GM08714 (cell line): ENCODE measurements around the gene MATR3.
"Not testable (repeated sequence)": the region's sequence is repeated elsewhere in the genome, so short reads cannot be mapped to it uniquely, and the experiment has no call there.

Experiments
- H3K4me3 ChIP-seq: fragments of 200-500 bp; sonication (Bioruptor generic); 2 replicates; pipeline ENCODE4 v1.5.1; 2014; ENCODE audit warnings: mild to moderate bottlenecking, low read length, inconsistent platforms
- ZNF274 ChIP-seq: IDR thresholded peaks from 2 replicates; pipeline ENCODE4 v1.6.1; 2012; ENCODE audit warnings: mild to moderate bottlenecking, low read depth, low read length

The MATR3 gene

GRCh38 chr5:139299486-139299885 lies 5.9 kb downstream of the MATR3 start:
- no peak for TF ChIP-seq ZNF274
- H3K4me3 ChIP-seq: no peak overlapping the region

DNA sequence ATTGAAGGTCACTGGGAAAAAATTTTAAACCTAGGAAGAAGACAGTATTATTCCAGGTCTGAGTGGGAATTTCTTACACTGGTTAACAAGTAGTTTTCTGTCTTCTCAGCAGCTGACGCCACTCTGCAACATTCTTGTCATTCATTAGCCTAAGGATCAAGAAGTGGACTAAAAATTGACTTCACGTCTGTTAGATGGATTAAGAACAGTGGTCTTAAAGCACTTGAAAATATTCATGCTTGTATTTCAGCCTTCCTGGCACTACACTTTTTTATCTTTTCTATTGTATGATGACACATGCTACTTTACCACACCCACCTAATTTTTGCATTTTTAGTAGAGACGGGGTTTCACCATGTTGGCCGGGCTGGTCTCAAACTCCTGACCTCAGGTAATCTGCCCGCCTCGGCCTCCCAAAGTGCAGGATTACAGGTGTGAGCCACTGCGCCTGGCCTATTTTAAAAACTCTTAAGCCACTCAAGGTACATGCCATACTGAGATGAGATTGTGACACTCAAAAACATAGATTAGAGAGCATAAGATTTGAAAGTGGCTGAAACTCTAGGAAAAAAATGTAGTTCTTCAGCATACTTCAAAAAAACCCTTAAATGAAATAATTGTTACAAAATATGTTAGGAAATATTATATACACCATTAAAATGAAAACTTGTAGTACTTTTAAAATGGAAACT lies 8.4 kb downstream of the MATR3 start:
- no peak for TF ChIP-seq ZNF274
- no peak overlapping the region for H3K4me3 ChIP-seq

DNA sequence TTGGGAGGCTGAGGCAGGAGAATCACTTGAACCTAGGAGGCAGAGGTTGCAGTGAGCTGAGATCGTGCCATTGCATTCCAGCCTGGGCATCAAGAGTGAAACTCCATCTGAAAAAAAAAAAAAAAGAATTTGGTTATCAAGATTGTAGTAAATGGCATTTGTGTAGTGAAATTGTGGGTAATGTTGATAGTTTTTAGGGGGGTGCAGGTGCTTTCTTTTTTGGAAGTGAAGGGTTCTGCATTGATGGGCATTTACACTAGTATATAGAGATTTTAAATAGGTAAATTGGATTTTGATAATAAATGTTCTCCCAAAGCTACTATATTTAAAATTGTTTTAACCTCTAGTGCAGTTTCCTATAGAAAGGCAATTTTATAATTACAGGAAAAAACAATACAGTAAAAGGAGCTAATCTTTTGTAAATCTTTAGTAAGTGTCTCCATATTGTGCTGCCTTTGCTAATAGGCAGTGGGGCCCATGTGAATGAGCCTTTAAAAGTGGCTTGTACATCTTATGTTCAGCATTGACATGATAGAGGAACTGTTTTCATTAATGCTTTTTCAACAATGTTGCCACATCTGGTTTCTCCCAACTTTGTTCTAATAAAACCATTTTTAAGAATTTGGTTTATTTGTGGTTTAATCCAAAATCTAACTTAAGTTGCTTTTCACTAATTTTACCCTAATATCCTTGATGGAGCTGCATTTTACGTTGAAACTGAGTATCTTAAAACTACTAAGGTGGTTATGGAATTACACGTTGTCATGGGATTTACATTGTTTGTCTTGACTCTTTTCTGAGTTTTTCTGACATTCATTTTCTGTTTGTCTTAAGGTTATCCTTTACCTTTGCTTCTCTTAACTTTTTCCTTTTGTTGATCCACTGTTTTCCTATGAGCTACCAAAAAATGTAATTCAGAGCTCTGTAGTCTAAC lies 11.1 kb downstream of the MATR3 start:
- no peak for TF ChIP-seq ZNF274
- H3K4me3 ChIP-seq: no peak overlapping the region

DNA sequence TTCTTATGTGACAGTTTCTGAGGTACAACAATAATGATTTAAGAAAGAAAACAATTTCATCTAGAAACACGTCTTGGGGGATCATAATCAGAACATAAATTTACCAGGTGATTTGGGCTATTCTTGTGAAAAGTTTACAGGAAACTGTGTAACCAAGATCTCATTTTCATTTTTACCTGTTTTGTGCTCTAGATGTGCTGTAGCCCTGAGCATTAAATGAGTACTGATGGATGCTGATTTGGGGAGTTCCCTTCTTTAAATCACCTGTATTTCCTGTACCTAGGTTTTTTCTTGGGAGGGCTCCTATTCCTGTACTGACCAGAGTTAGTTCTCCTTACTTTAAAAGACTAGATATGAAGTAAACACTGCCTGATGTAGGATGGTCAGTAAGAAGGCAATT lies 12.7 kb downstream of the MATR3 start:
- H3K4me3 ChIP-seq: no peak overlapping the region
- TF ChIP-seq ZNF274: no peak

- no peak for TF ChIP-seq ZNF274
Measured at GRCh38 chr5:139306628-139307379, 13.3 kb downstream of the MATR3 start.

GRCh38 chr5:139308797-139309196 lies 15.3 kb downstream of the MATR3 start:
- TF ChIP-seq ZNF274: no peak
- H3K4me3 ChIP-seq: no peak overlapping the region

More at GRCh38 chr5:139306628-139307379, 13.3 kb downstream of the MATR3 start:
- no peak overlapping the region for H3K4me3 ChIP-seq

DNA sequence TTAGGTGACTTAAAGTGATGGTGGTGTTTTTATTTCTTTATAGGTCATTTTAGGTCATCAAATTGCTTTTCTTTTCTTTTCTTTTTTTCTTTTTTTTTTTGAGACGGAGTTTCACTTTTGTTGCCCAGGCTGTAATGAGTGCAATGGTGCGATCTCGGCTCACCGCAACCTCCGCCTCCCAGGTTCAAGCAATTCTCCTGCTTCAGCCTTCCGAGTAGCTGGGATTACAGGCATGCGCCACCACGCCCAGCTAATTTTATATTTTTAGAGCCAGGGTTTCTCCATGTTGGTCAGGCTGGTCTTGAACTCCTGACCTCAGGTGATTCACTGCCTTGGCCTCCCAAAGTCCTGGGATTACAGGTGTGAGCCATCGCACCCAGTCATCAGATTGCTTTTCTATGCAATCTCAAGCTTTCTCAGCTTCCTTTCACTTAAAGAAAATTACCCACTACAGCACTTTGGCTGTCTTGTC lies 17.2 kb downstream of the MATR3 start:
- H3K4me3 ChIP-seq: not testable (repeated sequence)

DNA sequence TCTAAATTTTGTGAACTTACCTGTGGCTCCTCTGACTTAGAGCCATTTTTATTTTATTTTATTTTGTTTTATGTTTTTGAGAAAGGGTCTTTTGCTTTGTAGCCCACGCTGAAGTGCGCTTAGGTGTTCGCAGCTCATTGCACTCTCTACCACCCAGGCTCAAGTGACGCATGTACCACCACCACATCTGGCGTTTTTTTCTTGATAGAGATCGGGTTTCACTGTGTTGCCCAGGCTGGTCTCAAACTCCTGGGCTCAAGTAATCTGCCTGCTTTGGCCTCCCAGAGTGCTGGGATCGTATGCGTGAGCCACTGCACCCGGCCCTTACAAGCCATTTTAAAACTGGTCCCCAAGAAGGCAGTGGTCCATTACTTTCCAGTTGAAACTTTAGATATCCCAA lies 18.5 kb downstream of the MATR3 start:
- no peak for TF ChIP-seq ZNF274
- no peak overlapping the region for H3K4me3 ChIP-seq

DNA sequence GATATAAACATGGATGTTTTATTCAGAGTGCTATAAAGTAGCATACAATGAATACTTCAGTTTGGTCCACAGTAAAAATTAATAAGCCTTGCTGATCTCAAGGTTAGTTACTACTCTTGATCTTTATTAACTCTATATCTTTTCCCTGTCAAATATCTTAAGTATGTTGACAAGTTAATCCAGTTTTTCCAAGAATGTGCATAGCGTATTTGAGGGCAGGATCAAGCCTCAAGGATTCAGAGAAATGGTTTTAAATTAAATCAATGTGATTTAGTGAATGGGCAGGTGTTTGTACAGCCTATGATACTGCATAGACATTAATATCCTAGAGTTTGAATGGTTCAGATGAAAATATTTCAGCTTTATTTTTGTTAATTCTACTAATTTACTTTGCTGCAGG lies 20.7 kb downstream of the MATR3 start:
- TF ChIP-seq ZNF274: no peak
- no peak overlapping the region for H3K4me3 ChIP-seq

DNA sequence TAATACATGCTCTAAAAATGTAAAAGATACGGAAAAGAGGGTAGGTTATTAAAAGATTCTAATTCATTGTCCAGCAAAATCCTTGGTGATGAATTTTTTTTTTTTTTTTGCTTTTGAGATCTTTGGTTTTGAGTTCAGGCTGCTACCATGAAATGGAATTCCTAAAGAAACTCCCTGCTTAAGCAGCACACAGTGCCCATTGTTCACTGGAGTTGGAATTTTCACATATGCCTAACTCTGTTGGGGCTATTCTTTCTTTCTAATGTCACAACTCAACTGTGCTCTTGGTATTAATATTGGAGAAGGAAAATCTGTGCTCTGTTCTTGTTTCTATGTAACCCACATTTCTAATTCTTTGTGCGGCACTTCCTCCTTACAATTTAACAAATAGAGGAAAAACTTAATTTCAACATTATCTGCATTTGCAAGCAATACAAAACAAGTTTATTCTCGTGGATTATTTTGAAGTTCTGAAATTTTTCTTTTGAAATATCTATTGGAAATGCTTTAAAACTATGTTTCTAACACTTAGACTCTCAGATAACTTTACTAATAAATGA lies 21.6 kb downstream of the MATR3 start:
- TF ChIP-seq ZNF274: no peak
- no peak overlapping the region for H3K4me3 ChIP-seq

GRCh38 chr5:139335811-139336210 lies 42.3 kb downstream of the MATR3 start:
- no peak overlapping the region for H3K4me3 ChIP-seq
- no peak for TF ChIP-seq ZNF274

DNA sequence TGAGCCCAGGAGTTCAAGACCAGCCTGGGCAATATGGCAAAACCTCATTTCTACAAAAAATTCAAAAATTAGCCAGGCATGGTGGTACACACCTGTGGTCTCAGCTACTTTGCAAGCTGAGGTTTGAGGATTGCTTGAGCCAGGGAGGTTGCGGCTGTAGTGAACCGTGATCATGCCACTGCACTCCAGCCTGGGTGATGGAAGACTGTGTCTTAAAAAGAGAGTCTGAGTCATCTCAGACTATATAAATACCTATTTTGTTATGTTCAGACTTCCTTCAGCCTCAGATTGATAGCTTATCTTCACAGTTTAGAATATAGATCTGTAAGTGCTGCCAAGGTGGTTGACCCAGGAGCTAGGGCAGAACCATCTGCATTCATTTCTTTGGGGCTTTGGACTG lies 46.5 kb downstream of the MATR3 start:
- H3K4me3 ChIP-seq: no peak overlapping the region
- no peak for TF ChIP-seq ZNF274

GRCh38 chr5:139341187-139341688 lies 47.7 kb downstream of the MATR3 start:
- TF ChIP-seq ZNF274: no peak
- H3K4me3 ChIP-seq: peak overlapping the region; percentile 90
